NK-92 treated with Interleukin-12 subunit alpha and Interleukin-12 subunit beta, amount 100 ng/mL, for 24 hours (cell line): ENCODE measurements around the gene TNPO3.

Experiments used
- DNase-seq: peaks from one replicate; lab custom pipeline; 2025; lab: John Stamatoyannopoulos, UW

Gene TNPO3

GRCh38 chr7:128939075-128939860 is 115.6 kb downstream of the TNPO3 start:
- no peak for DNase-seq

DNA sequence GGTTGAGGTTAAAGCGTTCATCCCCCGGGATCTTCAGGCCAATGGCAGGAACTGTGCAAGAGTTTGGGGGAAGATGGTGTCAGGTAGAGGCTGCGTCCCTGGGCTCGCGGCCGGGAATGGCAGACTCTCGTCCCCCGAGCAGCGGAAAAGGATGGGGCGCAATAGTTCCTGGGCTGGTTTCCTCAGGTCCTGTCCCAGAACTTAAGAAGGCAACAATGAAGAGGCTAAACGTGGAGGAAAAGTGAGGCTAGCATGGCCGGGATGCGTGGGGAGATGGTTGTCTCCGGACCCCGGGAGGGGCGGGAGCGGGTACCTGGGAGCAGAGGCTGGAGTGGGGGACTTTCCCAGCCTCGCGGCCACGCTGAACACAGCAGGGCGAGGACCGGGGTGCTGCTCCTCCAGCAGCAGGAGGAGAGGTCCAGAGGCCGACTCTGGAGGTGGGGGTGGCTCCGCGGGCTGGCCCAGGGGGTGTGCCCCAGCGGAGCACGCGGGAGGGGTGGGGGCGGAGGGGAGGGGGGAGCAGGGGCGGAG is 116.3 kb downstream of the TNPO3 start:
- no peak for DNase-seq

GRCh38 chr7:128937647-128938543 is 117.0 kb downstream of the TNPO3 start, which contains the start of gene IRF5:
IRF5 (plus strand) TSS chr7:128937927; CDS start chr7:128942082, 4,155 bp downstream.
- DNase-seq: no peak

DNA sequence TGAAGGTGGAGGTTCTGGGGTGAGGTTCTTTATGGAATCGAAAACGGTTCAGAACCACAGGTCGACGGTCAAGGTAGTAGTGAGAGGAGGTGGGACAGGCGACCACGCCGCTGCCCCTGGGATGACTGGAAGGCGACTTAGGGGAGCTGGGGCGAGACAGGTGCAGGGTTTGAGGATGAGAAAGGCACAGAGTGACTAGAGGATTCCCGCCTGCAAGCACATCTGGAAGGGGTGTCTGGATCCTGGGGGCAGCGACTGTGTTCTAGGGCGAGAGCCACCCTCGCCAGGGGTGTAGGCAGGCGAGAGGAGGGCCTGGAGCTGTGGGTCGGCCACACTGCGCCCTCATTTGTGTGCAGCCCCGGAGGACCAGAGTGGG is 117.7 kb downstream of the TNPO3 start:
- no peak for DNase-seq

DNA sequence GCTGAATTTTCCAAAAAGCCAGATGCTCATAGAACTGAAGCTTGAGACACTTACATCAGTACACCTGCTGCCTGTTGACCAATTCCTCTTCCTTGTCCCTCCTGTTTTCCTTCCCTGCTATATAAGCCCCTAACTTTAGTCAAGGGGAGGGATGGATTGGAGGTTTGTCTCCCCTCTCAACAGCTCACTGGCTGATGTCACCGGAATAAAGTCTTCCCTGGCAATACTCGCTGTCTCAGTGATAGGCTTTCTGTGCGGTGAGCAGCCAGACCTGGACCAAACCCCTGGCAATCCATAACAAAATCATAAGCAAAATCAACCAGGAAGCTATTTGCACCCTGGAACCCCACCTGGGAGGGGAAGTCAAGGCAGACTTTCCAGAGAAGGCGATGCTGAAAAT is 118.1 kb downstream of the TNPO3 start:
- DNase-seq: no peak

- no peak for DNase-seq
Measured at GRCh38 chr7:128935342-128935730, 119.6 kb downstream of the TNPO3 start.

DNA sequence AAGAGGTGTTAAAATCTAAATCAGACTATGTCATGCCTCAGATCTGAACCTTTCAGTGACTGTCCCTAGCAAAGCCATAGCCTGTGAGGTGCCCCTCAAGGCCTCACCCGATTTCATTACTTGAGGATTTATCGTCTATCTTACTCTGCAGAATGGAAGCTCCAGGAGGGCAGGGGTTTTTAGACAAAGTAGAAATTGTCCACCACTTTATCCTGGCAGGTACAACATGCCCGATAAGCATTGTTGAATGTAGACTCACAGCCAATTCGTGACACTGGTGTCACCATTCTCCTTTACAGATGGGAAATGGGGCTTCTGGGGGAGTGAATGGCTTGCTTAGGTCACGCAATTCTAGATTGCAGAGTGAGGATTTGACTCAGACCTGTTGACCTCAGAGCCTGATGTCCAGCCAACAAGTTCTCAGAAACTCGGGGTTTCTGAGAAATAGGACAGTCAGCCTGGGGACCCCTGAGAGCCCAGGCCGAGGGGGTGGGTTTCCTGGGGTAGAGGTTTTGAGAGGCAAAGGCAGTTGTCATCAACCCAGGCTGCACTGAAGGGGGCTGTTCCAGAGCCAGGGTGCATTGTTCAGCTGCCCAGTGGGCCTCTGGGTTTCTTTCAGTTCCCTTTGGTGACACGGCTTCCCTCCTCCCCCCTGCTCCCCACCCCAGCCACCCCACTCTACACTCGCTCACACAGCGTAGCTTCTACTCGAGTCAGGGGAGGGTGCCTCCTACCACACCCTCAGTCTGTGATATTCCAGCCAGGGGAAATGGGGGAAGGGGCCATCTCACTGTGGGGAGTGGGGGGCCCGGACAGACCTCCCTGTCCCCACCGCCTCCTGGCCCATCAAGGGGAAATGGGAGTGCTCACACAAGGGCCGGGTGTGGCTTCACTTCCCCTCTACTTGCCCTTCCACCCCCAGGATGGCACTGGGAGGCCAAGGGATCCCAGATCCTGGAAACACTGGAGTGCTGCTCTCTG is 120.3 kb downstream of the TNPO3 start:
- no peak for DNase-seq

- DNase-seq: no peak
Measured at GRCh38 chr7:128933180-128933891, 121.6 kb downstream of the TNPO3 start.

GRCh38 chr7:128932862-128933179 is 122.1 kb downstream of the TNPO3 start:
- no peak for DNase-seq

DNA sequence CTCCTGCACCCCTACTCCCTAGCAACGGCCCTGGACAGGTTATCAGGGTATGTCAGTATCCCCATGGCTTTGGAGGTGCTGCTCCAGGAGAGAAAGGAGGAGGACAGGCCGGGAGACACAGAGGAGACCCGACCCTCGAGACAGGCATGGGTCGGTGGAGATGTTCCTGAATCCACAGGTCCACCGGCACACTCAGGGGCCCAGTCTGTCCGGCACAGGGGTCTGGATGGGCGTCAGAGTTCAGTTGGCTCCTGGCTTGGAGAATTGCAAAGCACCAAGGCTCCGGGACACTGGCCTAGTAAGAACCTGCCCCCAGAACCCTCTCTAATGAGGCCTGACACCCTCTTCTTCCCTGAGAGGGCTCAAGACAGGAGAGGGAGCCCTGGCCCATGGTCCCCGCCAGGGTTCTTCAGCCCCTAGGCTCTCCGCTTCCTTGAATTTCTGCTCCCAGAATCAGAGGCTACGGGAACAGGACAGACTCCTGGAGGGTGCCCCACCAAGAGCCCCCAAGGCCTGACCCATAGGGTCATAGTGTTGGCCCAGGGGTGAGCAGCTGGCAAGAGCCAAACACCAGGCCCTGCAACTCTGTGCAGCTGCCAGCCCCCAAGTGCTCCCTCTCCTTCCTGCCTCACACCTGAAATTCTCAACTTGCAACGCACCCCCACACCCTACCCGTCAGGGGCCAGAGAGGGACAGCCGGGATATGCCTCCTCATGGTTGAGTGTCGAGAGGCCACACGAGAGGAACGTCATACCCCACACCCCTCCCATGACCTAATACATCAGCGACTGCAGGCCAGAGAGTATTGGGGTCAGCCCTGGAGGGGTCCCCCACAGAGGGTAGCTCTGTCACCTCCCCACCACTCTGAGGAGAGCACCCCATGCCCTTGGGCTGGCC is 122.7 kb downstream of the TNPO3 start:
- no peak for DNase-seq

GRCh38 chr7:128931190-128931798 is 123.6 kb downstream of the TNPO3 start:
- no peak for DNase-seq

DNA sequence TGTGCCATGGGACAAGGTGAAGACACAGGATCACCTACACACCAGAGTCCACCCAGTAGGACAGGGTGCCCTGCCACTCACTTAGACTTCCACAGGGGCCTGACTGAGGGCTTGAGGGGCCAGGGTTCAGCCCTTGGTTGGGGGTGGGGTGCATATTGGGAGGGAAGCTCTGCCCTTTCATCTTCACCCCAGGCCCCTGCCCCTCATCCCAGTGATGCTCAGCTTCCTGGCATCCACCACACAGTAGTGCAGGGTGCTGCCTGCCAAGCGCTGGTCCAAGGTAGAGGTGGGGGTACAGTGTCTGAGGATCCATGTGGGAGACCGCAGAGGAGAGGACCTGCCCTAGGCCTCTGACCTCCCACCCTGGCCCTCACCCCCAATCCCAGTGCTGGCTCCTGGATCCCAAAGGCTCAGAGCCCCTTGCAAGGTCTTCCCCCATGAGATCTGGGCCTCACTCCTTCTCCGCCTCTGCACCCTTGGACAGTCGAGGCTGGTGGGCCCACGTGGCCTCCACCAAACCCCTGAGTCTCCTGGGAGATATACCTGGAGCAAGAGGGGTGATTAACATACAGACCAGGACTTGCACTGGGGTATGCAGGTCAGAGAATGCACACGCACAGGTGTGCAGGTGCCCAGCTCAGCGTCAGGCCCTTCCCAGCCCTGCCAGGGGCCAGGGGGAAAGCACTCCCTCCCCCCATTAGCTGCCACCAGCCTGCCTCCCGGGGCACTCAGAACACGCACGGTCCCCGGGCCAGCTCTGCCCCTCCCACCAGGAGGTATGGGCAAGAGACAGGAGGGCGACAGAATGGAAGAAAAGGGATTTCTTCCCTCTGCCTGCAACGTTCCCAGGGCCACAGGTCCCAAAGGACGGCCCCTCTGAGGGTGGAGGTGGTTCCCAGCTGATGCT is 125.8 kb downstream of the TNPO3 start:
- no peak for DNase-seq

DNA sequence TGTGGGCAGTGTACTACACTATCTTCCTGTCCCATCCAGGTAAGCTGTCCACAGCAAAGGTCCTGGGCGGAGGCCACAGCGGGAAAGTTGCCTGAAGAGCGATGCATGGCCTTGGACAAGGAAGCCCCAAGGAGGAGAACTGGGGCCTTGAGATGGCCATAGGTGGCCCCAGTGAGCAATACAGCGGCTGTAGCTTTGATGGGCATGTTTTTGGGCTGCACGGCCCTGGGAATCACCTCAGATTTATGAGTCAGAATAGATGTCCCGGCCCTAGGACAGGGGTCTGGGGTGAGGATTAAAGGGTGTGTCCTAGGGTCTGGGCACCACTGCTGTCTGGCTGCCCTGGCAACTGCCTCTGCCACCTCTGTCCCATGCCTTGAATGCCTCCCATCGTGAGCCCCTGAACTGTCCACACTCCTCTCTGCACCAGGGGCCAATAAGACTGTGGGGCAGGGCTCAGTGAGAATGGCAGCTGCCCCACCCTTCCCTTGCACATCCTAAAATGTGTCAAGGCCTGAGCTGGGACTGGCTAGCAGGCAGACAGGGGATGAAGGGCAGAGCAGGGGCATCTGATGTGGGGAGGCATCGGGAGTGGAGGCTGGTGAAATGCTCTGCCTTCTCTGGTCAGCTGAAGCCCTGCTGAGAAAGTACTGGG is 126.6 kb downstream of the TNPO3 start:
- no peak for DNase-seq

- no peak for DNase-seq
Measured at GRCh38 chr7:128924707-128925588, 130.0 kb downstream of the TNPO3 start.

DNA sequence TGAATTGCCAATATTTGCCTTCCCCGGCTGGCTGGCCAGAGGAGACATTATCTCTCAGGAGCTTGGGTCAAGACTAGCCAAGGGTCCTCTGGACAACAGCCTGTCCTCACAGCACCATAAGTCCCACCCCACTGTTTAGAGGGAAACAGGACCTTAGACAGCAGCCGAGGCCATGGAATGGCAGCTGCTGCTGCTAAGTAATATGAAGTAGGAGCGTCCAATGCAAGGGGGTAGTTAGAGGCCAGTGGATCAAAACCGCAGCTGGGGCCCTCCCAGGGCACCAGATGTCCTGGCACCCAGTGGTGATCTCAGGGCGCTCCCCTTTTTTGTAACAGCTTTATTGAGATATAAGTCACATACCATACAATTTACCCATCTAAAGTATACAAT is 131.5 kb downstream of the TNPO3 start:
- no peak for DNase-seq

GRCh38 chr7:128922496-128923410 is 132.2 kb downstream of the TNPO3 start:
- DNase-seq: no peak
